Left renal cortex interstitium (tissue), 4 donors: Measurements from ENCODE around the gene KIAA1671. TPM values are rescaled to one million over a fixed set of nuclear protein-coding genes. Genes with fewer than 3 reads are reported as not detected.

ENCODE experiments used
- DNase-seq, 4 donors: peaks; one replicate each; pipeline ENCODE4 v3.0.0-alpha.2; 2013; ENCODE audit warnings: low read depth in 4 of 4, low spot score in 2 of 4, missing footprints in 1 of 4
- polyA plus RNA-seq, 4 donors: library from polyadenylated mRNA; unstranded; fragments of 120-200 nt; gene quantifications; one replicate each; pipeline ENCODE4 v1.2.1, GENCODE V29; 2013; ENCODE audit not compliant: insufficient read length in 4 of 4

Gene KIAA1671
- polyA plus RNA-seq, 4 donors: 22.2 to 26.0 (median 24.9) TPM

- DNase-seq: no peak
These were observed 132.0 kb downstream of the KIAA1671 start for GRCh38 chr22:25084405-25085107.

- no peak for DNase-seq
These were observed 132.6 kb downstream of the KIAA1671 start for GRCh38 chr22:25085156-25085555.

DNA sequence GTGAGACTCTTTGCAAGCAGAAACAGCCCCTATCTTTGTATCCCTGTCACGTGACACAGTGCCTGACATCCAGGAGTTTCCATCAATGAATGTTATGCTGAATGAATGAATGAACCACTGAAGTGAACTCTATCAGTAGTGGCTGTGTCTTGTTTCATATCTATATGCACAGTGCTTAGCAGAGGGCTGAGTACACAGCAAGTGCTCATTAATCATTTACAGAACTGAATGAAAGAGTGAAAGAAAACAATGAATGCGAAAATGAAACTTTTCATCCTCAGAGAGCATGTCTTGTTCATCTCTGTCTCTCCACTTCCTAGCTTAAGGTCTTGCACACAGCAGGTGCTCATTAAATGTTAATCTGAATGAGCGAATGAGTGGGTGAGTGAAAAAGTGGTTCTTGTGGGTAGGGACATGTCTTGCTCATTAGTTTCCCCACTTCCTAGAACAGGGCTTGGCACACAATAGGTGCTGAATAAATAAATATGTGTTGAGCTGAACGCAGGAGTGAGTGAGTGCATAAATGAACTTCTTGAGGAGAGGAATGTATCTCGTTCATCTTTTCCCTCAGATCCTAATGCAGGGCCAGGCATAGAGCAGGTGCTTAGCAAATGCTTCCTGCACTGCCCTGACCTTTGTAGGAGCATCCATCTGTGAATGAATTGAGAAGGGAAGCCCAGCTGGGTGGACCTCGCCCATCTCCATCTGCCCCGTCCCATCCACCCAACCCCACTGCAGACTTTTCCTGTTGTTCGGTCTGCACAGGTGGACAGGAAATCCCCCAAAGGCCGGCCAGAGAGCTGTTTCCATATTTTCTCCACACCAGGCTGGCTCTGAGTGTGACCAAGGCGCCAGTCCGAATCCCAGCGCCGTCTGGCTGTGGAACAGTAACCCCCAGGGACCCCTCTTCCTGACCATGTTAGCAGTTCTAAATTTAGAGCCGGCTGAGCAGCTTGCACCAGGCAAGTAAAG lies 133.7 kb downstream of the KIAA1671 start:
- DNase-seq: peak in 1 of 4 donors; percentile 41

DNA sequence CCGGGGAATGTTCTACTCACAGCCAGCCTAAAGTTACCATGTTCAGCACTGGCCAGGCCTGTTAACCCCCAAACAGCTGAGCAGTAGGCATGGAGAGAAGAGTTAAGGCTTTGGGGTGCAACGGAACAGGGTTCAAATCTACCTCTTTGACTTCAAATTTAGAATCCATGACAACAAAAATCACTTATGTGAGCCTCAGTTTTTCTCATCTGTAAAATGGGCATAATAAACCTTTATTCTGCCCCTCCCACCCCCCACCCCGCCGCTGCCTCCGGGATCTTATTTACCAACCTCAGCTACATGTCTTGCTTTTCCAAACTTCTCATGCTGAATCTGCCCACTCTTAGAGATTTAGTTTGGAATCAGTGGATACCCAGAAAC lies 134.4 kb downstream of the KIAA1671 start:
- DNase-seq: no peak

DNA sequence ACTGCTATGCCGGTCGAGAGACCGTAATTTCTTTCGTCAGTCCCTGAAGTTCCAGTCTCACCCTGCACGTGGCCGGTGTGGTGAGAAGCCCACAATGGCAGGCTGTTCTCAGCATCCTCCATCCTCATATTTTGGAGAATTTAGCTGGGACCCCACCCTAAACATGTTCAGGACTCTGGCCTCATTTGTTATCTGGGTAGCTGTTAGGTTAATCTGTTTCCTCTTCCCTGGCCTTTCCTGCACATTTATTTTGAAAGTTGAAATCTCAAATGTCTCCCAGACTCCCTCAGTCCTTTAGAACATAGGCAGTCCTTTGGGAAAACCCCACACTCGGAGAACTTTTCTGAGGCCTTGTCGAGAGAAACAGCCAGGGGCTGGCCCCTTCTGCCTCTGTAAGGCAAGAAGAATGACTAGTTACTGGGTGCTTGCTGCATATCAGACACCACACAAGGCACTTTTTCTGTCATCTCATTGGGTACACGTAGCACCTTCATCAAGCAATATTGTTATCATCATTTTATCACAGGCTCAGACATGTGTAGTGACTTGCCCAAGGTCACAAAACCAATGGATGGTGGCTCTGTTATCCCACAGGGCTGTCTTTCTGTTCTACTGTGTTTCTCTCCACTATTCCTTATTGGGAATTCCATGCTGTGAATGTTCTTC lies 137.8 kb downstream of the KIAA1671 start:
- no peak for DNase-seq

DNA sequence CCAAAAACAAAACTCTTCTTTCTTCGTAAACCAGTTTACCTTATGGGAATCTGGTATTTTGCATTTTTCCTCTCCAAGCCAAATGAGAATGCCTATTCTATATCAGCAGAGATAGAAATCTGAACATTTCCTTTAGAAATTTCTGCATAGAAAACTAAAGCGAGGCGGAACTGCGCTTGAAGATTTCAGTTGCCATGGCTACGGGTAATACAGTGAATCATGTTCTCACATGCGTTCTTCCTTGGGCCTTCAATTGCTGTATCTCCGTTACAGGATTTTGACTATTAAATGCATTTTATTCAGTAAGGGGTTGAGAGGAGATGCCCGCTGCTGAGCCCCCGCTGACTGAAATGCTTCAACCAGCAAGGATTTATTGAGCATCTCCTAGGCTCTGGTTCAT lies 138.9 kb downstream of the KIAA1671 start:
- no peak for DNase-seq

DNA sequence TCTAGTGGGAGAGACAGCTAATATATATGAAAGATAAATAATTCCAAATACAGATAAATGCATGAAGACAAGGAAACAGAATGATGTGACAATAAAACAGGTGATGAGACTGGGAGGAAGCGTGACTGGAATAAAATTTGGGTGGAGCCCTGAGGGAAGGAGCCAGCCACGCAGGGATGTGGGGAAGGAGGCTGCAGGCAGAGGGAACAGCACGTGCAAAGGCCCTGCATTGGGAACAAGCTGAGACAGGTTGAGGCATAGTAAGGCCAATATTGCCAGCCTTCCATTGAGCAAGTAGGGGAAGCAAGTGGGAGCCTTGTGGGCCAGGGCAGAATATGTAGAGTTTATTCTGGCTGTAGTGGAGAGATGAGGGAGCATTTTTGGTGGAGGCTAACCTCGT lies 139.6 kb downstream of the KIAA1671 start:
- no peak for DNase-seq

DNA sequence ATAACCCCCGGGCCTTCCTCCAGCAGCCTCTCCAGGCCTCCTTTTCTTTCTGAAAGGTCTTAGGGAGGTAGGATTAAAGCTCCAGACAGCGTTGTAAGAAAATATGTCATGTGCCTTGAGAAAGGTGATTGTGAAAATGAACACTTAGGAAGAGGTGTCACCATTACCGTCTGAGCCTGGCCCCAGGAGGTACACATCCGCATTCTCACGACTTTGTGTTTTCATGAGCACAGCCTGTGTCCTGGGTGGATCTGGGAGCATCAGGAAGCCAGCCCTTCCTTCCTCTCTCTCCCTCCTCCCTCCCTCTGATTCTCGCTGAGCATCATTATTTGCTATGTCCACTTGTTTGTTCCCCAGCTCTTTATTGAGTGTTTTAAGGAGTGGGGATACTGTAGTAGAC lies 142.1 kb downstream of the KIAA1671 start:
- DNase-seq: no peak

DNA sequence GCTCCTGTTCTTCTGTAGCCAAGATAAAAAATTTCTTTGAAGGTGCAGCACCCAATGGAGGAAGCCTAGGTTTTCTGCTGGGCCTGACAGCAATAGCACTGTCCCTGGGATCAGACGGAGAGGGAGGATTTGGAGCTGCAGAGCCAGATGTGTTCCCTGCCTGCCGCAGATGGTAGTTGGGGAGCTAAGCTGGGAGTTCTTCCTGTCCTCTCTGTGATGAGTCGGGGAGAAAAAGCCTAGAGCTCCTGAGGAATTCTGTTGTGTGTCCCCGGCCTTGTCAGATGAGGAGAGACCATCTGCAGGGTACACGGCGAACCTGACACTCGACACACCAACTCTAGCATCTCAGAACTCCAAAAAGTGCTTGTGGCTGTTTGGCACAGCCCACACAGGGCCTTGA lies 143.4 kb downstream of the KIAA1671 start:
- DNase-seq: no peak

GRCh38 chr22:25096638-25097405 lies 144.3 kb downstream of the KIAA1671 start:
- no peak for DNase-seq

GRCh38 chr22:25098445-25099081 lies 146.0 kb downstream of the KIAA1671 start:
- DNase-seq: no peak

DNA sequence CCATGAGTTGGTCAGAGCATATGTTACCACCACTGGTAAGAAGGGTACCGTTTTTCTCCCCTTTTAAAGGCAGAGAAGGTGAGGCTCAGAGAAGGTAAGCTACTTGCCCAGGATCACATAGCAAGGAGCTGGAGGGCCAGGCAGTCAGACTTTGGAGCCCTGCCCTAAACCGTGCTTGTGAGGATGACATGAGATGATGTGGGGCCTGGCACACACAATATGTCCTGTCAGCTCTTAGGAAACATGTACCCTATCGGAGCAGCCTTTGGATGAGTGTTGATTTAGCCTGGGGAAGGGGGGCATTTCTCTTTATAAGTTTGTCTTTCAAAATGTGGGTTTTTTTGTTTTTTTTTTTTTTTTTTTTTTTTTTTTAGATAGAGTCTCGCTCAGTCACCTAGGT lies 146.7 kb downstream of the KIAA1671 start:
- no peak for DNase-seq

- no peak for DNase-seq
These were observed 147.9 kb downstream of the KIAA1671 start for GRCh38 chr22:25100402-25100801.

- no peak for DNase-seq
These were observed 148.4 kb downstream of the KIAA1671 start for GRCh38 chr22:25100948-25101347.

GRCh38 chr22:25101501-25101900 lies 149.0 kb downstream of the KIAA1671 start:
- DNase-seq: no peak

- DNase-seq: no peak
These were observed 149.5 kb downstream of the KIAA1671 start for GRCh38 chr22:25101986-25102385.

DNA sequence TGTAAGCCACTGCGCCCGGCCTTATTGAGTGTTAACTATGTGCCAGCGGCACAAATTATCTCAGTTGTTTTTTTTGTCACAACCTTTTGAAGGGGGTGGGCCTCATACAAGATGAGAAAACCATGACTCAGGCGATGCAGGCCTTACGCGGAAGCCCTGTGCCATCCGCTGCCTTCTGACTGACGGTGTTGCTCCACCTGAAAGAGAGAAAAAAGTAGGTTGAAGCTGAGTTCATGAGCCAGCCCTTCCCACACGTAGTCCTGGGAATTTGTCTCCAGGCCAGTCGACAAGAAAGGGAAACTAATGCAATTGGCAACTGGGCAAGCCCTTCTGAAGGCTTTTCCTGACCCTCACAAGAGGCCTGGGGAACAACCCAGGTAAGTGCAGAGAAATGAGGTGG lies 150.2 kb downstream of the KIAA1671 start:
- no peak for DNase-seq

GRCh38 chr22:25104367-25104766 lies 151.9 kb downstream of the KIAA1671 start:
- no peak for DNase-seq

DNA sequence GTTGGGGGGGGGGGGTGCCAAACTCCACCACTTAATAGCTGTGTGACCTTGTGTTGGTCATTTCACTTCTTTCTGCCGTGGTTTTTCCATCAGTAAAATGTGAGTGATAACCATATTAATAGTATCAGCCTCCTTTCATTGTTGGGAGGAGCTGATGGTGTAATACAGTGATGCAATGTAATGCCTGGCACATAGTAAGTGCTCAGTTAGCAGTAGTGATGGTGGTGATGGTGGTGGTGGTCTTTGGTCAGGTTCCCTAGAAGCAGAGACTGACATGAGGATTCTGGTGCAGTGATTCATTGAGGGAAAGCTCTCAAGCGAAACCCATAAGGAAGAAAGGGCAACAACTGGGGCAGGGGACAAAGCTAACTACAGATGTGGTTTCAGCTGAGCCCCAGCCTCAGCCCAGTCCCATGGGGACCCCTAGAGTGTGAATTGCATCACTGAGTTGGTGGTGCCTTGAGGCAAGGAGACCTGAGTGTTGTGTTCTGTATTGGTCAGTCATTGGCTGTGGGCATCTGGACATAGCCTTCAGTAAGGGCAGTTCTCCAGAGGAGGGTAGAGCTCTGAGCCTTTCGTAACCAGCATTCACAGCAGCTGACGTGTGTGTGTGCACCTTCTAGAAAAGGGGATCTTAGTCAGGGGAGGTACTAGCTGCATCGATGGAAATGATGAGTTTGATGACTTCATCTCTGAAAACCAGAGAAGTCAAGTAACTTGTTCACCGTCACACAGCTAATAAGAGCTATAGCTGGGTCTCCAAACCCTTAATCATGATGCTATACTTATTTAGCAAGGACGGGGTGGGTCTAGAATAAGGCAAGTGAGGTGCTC lies 153.5 kb downstream of the KIAA1671 start:
- DNase-seq: no peak
